GM06990 (cell line): ENCODE data around the gene EPHA8.

ENCODE experiments used
- DNase-seq: peaks from one replicate; pipeline ENCODE4 v3.0.0-alpha.2; 2011; ENCODE audit not compliant: insufficient read length; ENCODE audit errors: extremely low read depth
- H3K27me3 ChIP-seq: replicated peaks from 2 replicates; pipeline ENCODE4 v1.6.0; 2011; ENCODE audit warnings: low read length; ENCODE audit not compliant: control insufficient read depth, insufficient read depth
- H3K36me3 ChIP-seq: 2 replicates; pipeline ENCODE4 v1.5.1; 2011; ENCODE audit warnings: low read length; ENCODE audit not compliant: control insufficient read depth, insufficient read depth
- H3K4me3 ChIP-seq: replicated peaks from 2 replicates; pipeline ENCODE4 v1.5.1; 2011; ENCODE audit warnings: low read depth, mild to moderate bottlenecking, control low read depth, low read length
- TF ChIP-seq, protein P1 (sequence below): IDR thresholded peaks from 2 replicates; pipeline ENCODE4 v1.5.1; 2011; ENCODE audit warnings: low read length, control low read depth, mild to moderate bottlenecking, inconsistent platforms; ENCODE audit not compliant: insufficient read depth, poor library complexity, severe bottlenecking

The EPHA8 gene

DNA sequence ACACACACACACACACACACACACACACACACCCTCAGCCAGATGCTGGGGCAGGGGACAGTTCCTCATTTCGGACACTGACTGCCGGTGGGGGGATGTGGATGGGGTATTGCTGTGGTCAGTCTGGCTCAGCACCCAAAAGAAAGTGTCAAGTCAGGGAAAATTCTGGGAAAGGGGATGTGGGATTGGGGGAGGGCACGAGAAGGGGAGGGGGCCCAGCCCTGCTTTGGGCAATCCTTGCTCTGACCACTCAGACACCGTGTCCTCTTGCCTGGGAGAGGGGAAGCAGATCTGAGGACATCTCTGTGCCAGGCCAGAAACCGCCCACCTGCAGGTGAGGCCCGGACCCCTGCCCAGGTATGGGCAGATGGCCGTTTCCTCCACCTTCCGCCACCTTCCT, 80.1 kb downstream of the EPHA8 start, which contains the start of gene C1QC:
Gene C1QC, plus strand, starts transcription at position 253 of the 400 bp plus-strand sequence. CDS start 391 bp downstream, outside the sequence.
- DNase-seq, result no peak
- TF ChIP-seq, protein P1, sequence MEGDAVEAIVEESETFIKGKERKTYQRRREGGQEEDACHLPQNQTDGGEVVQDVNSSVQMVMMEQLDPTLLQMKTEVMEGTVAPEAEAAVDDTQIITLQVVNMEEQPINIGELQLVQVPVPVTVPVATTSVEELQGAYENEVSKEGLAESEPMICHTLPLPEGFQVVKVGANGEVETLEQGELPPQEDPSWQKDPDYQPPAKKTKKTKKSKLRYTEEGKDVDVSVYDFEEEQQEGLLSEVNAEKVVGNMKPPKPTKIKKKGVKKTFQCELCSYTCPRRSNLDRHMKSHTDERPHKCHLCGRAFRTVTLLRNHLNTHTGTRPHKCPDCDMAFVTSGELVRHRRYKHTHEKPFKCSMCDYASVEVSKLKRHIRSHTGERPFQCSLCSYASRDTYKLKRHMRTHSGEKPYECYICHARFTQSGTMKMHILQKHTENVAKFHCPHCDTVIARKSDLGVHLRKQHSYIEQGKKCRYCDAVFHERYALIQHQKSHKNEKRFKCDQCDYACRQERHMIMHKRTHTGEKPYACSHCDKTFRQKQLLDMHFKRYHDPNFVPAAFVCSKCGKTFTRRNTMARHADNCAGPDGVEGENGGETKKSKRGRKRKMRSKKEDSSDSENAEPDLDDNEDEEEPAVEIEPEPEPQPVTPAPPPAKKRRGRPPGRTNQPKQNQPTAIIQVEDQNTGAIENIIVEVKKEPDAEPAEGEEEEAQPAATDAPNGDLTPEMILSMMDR, result no peak
- no peaks in the 10 kb centered on the region; the same call in 1 of the 2 replicates for H3K27me3 ChIP-seq
- no peak within 1 kb of the TSS for H3K4me3 ChIP-seq
- no peaks in the 10 kb centered on the region for H3K36me3 ChIP-seq

DNA sequence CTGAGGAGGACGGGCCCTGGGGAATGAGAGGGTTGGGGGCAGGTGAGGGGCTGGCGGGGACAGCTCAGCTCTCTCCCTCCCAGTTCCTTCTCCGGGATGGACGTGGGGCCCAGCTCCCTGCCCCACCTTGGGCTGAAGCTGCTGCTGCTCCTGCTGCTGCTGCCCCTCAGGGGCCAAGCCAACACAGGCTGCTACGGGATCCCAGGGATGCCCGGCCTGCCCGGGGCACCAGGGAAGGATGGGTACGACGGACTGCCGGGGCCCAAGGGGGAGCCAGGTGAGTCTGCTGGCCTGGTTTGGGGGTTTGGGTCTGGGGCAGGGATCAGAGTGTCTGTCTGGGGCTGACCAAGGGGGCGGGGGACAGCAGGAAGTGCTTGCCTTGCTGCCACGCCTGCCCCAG, 80.6 kb downstream of the EPHA8 start:
- DNase-seq, result no peak
- Histone ChIP-seq H3K36me3 (no peaks in the 10 kb centered on the region), H3K4me3 (no peak overlapping the region), H3K27me3 (no peaks in the 10 kb centered on the region; the same call in 1 of the 2 replicates)
- TF ChIP-seq, protein P1, result no peak

DNA sequence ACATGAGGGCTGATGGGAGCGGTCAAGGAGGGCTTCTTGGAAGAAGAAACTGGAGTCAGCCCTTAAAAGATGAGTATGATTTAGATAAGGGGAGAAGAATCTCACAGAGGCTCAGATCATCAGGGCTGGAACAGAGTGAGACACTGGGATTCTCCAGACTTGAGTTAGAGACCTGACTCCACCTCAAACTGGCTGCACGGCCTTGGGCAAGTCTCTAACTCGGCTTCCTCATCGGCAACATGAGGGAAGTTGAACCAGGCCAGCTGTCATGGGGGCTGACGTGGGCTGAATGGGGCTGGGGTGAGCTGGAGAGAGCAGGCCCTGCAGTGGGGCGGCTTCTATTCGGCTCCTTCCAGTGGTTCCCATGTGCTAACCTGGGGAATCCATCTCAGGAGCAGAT, 82.6 kb downstream of the EPHA8 start:
- Histone ChIP-seq H3K4me3 (no peak overlapping the region), H3K27me3 (no peaks in the 10 kb centered on the region; the same call in 1 of the 2 replicates), H3K36me3 (no peaks in the 10 kb centered on the region)
- TF ChIP-seq, protein P1, result no peak
- DNase-seq, result no peak

DNA sequence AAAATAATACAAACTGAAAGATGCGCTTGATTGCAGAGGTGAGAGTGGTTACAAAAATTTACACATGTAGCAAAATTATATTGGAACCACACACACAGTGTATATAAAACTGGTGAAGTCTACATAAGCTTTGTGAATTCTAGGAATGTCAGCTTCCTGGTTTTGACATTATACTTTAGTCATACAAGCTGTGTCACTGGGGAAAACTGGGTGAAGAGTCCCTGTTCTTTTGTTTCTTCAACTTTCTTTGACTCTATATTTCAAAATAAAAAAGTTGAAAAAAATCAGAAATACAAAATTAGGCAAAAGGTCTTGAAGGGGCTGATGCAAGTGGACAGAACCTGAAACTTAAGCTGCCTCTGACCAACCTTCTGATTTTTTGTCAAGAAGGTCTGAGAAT, 83.1 kb downstream of the EPHA8 start:
- TF ChIP-seq, protein P1, result no peak
- Histone ChIP-seq H3K4me3 (no peak overlapping the region), H3K36me3 (no peaks in the 10 kb centered on the region), H3K27me3 (no peaks in the 10 kb centered on the region; the same call in 1 of the 2 replicates)
- DNase-seq, result no peak

DNA sequence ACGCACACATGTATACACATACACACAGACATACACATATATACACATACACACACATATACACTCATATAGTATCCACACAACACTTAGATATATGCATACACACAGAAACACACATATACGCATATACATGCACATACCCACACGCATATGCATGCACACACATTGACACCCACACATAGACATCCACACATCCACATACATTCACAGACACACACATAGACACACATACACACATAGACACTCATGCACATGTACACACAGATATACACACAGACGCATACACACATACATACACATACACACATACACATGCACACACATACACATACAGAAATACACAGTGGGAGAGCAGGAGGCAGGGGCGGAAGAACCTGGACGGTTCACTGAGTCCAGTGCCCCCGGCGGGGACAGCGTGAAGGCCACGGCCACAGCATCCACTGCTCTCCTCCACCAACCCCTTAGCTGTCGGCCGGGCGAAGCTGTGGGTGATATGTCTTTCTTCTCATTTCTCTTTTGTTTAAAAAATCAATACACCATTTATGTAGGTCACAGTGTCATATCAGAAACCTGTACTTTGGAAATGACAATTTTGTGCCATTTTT, 86.9 kb downstream of the EPHA8 start:
- no peaks in the 10 kb centered on the region for H3K36me3 ChIP-seq
- DNase-seq, result no peak
- no peaks in the 10 kb centered on the region; the same call in none of the 2 replicates for H3K27me3 ChIP-seq
- TF ChIP-seq, protein P1, result no peak
- H3K4me3 ChIP-seq, result no peak overlapping the region
